Inflammatory macrophage treated with lipopolysaccharide for 4 hours (primary cell): Measurements from ENCODE around the gene PXDN.
"Not testable (repeated sequence)": the region's sequence is repeated elsewhere in the genome, so short reads cannot be mapped to it uniquely, and the experiment has no call there.

Experiments used
- DNase-seq: peaks from one replicate; pipeline ENCODE4 v3.0.0-alpha.2; 2020

The PXDN gene

GRCh38 chr2:1698188-1698945, 45.9 kb downstream of the PXDN start:
- DNase-seq: no peak

GRCh38 chr2:1697601-1698000, 46.7 kb downstream of the PXDN start:
- DNase-seq: no peak

- no peak for DNase-seq
Observed at GRCh38 chr2:1696472-1696871, 47.8 kb downstream of the PXDN start.

GRCh38 chr2:1694371-1695271, 49.7 kb downstream of the PXDN start:
- DNase-seq: no peak

GRCh38 chr2:1693723-1694122, 50.6 kb downstream of the PXDN start:
- DNase-seq: no peak

- no peak for DNase-seq
Observed at GRCh38 chr2:1692342-1692741, 52.0 kb downstream of the PXDN start.

GRCh38 chr2:1691366-1691765, 52.9 kb downstream of the PXDN start:
- DNase-seq: no peak

GRCh38 chr2:1690056-1690775, 54.1 kb downstream of the PXDN start:
- no peak for DNase-seq

- DNase-seq: no peak
Observed at GRCh38 chr2:1688859-1689258, 55.5 kb downstream of the PXDN start.

GRCh38 chr2:1688161-1688560, 56.2 kb downstream of the PXDN start:
- DNase-seq: no peak

- no peak for DNase-seq
Observed at GRCh38 chr2:1687254-1687653, 57.1 kb downstream of the PXDN start.

GRCh38 chr2:1686784-1687105, 57.6 kb downstream of the PXDN start:
- DNase-seq: no peak

- DNase-seq: no peak
Observed at GRCh38 chr2:1685957-1686783, 58.1 kb downstream of the PXDN start.

- DNase-seq: no peak
Observed at GRCh38 chr2:1685078-1685956, 59.0 kb downstream of the PXDN start.

GRCh38 chr2:1683297-1683696, 61.0 kb downstream of the PXDN start:
- no peak for DNase-seq

- DNase-seq: no peak
Observed at GRCh38 chr2:1682181-1682440, 62.2 kb downstream of the PXDN start.

- DNase-seq: no peak
Observed at GRCh38 chr2:1681323-1682180, 62.8 kb downstream of the PXDN start.

GRCh38 chr2:1681017-1681318, 63.3 kb downstream of the PXDN start:
- DNase-seq: no peak

GRCh38 chr2:1680222-1681016, 63.9 kb downstream of the PXDN start:
- DNase-seq: no peak

GRCh38 chr2:1679488-1680039, 64.8 kb downstream of the PXDN start:
- DNase-seq: not testable (repeated sequence)
